MM.1S (cell line): ENCODE data around the gene TELO2.

Experiments
- DNase-seq: peaks from one replicate; pipeline ENCODE4 v3.0.0-alpha.2; 2015
- H2AFZ ChIP-seq: fragments of 300-600 bp; sonication (generic); 2 replicates; pipeline ENCODE4 v1.6.0; 2016; ENCODE audit warnings: antibody characterized with exemption, low read length
- H3F3A ChIP-seq: fragments of 300-600 bp; sonication (generic); 2 replicates; pipeline ENCODE4 v1.6.1; 2016; ENCODE audit warnings: mild to moderate bottlenecking, antibody characterized with exemption, low read length, moderate library complexity, mixed read lengths; ENCODE audit not compliant: insufficient read depth
- H3K27ac ChIP-seq: fragments of 300-600 bp; sonication (generic); 2 replicates; pipeline ENCODE4 v1.5.1; 2016; ENCODE audit warnings: mild to moderate bottlenecking, low read length
- H3K27me3 ChIP-seq: fragments of 300-600 bp; sonication (generic); replicated peaks from 2 replicates; pipeline ENCODE4 v1.6.0; 2016; ENCODE audit warnings: low read length; ENCODE audit not compliant: insufficient read depth
- H3K36me3 ChIP-seq: fragments of 300-600 bp; sonication (generic); replicated peaks from 2 replicates; pipeline ENCODE4 v1.6.1; 2016; ENCODE audit warnings: mild to moderate bottlenecking, low read length, mixed read lengths; ENCODE audit not compliant: insufficient read depth
- H3K4me1 ChIP-seq: fragments of 300-600 bp; sonication (generic); 2 replicates; pipeline ENCODE4 v1.6.1; 2016; ENCODE audit warnings: low read length, mixed read lengths
- H3K4me2 ChIP-seq: fragments of 300-600 bp; sonication (generic); 2 replicates; pipeline ENCODE4 v1.6.0; 2016; ENCODE audit warnings: low read depth, low read length
- H3K4me3 ChIP-seq: fragments of 300-600 bp; sonication (generic); 2 replicates; pipeline ENCODE4 v1.5.1; 2016; ENCODE audit warnings: low read length, mixed read lengths
- H3K79me2 ChIP-seq: fragments of 300-600 bp; sonication (generic); 2 replicates; pipeline ENCODE4 v1.6.1; 2016; ENCODE audit warnings: mixed run types, low read length, mixed read lengths
- H3K9ac ChIP-seq: fragments of 300-600 bp; sonication (generic); 2 replicates; pipeline ENCODE4 v1.6.1; 2016; ENCODE audit warnings: low read length, mixed read lengths
- H3K9me2 ChIP-seq: fragments of 300-600 bp; sonication (generic); replicated peaks from 2 replicates; pipeline ENCODE4 v1.6.1; 2016; ENCODE audit warnings: mild to moderate bottlenecking, low read length, mixed read lengths; ENCODE audit not compliant: insufficient read depth
- H3K9me3 ChIP-seq: fragments of 300-600 bp; sonication (generic); replicated peaks from 2 replicates; pipeline ENCODE4 v1.6.1; 2016; ENCODE audit warnings: mild to moderate bottlenecking, low read length, mixed read lengths; ENCODE audit not compliant: insufficient read depth
- H4K20me1 ChIP-seq: fragments of 300-600 bp; sonication (generic); 2 replicates; pipeline ENCODE4 v1.6.1; 2016; ENCODE audit warnings: mild to moderate bottlenecking, low read length, moderate library complexity, mixed read lengths; ENCODE audit not compliant: insufficient read depth
- CTCF ChIP-seq: fragments of 300-600 bp; sonication (generic); IDR thresholded peaks from 2 replicates; pipeline ENCODE4 v1.5.1; 2016; ENCODE audit warnings: antibody characterized with exemption, low read length, mixed read lengths
- EZH2 ChIP-seq: fragments of 300-600 bp; sonication (generic); optimal IDR thresholded peaks from 2 replicates; pipeline ENCODE3; 2017; ENCODE audit warnings: low read depth, mild to moderate bottlenecking, antibody characterized with exemption, low read length, mixed read lengths
- EZH2phosphoT487 ChIP-seq: fragments of 300-600 bp; sonication (generic); IDR thresholded peaks from 2 replicates; pipeline ENCODE4 v1.6.1; 2018; ENCODE audit warnings: antibody characterized with exemption, low read length

The TELO2 gene

GRCh38 chr16:1465567-1465915, 27.6 kb upstream of the TELO2 start:
- no peak overlapping the region for H3K9ac ChIP-seq
- no peak overlapping the region for H2AFZ ChIP-seq
- TF ChIP-seq EZH2phosphoT487 (no peak), CTCF (no peak), EZH2 (no peak)
- no peak overlapping the region for H3K4me3 ChIP-seq
- no peak for DNase-seq
- H4K20me1 ChIP-seq: no peaks in the 10 kb centered on the region
- H3K4me2 ChIP-seq: no peak overlapping the region
- H3K27ac ChIP-seq: no peak overlapping the region
- no peaks in the 10 kb centered on the region for H3K27me3 ChIP-seq
- H3F3A ChIP-seq: no peaks in the 10 kb centered on the region
- H3K36me3 ChIP-seq: no peaks in the 10 kb centered on the region
- peaks cover 39% of the 10 kb centered on the region for H3K79me2 ChIP-seq
- H3K9me2 ChIP-seq: no peaks in the 10 kb centered on the region
- H3K4me1 ChIP-seq: no peaks in the 10 kb centered on the region
- no peaks in the 10 kb centered on the region for H3K9me3 ChIP-seq

DNA sequence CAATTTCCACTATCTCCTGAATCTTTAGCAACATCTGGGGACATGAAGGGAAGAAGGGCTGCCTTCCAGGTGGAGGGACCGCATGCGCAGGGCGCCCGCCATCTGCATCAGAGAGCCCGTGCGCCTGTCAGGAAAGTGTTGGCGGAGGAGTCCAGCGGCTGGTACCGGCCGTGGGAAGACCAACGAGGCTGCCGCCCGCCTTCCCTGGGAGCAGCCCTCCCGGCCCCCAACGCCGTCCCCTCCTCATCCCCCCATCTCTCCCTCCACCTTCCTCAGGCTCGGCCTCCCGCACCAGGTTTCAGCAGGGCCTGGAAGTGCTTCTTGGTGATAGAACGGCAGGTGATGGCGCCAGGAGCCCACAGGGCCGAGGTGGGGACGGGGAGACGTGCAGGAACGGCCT, 27.1 kb upstream of the TELO2 start:
- H3F3A ChIP-seq: no peaks in the 10 kb centered on the region
- H3K27me3 ChIP-seq: no peaks in the 10 kb centered on the region
- no peaks in the 10 kb centered on the region for H3K36me3 ChIP-seq
- peaks cover 44% of the 10 kb centered on the region for H3K79me2 ChIP-seq
- H3K9me3 ChIP-seq: no peaks in the 10 kb centered on the region
- no peaks in the 10 kb centered on the region for H3K9me2 ChIP-seq
- H3K4me3 ChIP-seq: no peak overlapping the region
- TF ChIP-seq EZH2 (no peak), CTCF (no peak), EZH2phosphoT487 (no peak)
- H3K9ac ChIP-seq: no peak overlapping the region
- no peaks in the 10 kb centered on the region for H4K20me1 ChIP-seq
- H2AFZ ChIP-seq: no peak overlapping the region
- no peak overlapping the region for H3K27ac ChIP-seq
- DNase-seq: no peak
- no peak overlapping the region for H3K4me2 ChIP-seq
- H3K4me1 ChIP-seq: no peaks in the 10 kb centered on the region

- TF ChIP-seq CTCF (no peak), EZH2 (no peak), EZH2phosphoT487 (no peak)
- no peak overlapping the region for H2AFZ ChIP-seq
- H3K79me2 ChIP-seq: peaks cover 53% of the 10 kb centered on the region
- H3K4me1 ChIP-seq: no peaks in the 10 kb centered on the region
- H3K4me3 ChIP-seq: no peak overlapping the region
- no peaks in the 10 kb centered on the region for H3K9me3 ChIP-seq
- no peaks in the 10 kb centered on the region for H3K9me2 ChIP-seq
- no peaks in the 10 kb centered on the region for H4K20me1 ChIP-seq
- no peak for DNase-seq
- H3K4me2 ChIP-seq: no peak overlapping the region
- no peaks in the 10 kb centered on the region for H3K27me3 ChIP-seq
- H3K36me3 ChIP-seq: no peaks in the 10 kb centered on the region
- no peak overlapping the region for H3K9ac ChIP-seq
- H3F3A ChIP-seq: no peaks in the 10 kb centered on the region
- H3K27ac ChIP-seq: no peak overlapping the region
Observed at GRCh38 chr16:1466968-1467521, 26.1 kb upstream of the TELO2 start.
